ENCODE results near the gene SMIM38.

SMIM38 gene

GRCh38 chr11:69203381-69203780, 47.6 kb downstream of the SMIM38 start:
- no peak for DNase-seq (ENCODE audit: low spot score)

GRCh38 chr11:69203901-69204245, 48.1 kb downstream of the SMIM38 start:
- DNase-seq (ENCODE audit: low spot score): no peak

GRCh38 chr11:69204246-69204940, 48.7 kb downstream of the SMIM38 start:
- no peak for DNase-seq (ENCODE audit: low spot score)

- DNase-seq (ENCODE audit: low spot score): no peak
These were observed 49.4 kb downstream of the SMIM38 start for GRCh38 chr11:69204941-69205742.
